Activated T-helper 1 cell treated with Interleukin-2 at 50 U/mL for 16 hours (primary cell): ENCODE measurements around the gene PHACTR3.
"Not testable (repeated sequence)": the region's sequence is repeated elsewhere in the genome, so short reads cannot be mapped to it uniquely, and the experiment has no call there.

Experiments used
- DNase-seq: peaks from one replicate; pipeline ENCODE4 v3.0.0-alpha.2; 2020; ENCODE audit warnings: low read depth

PHACTR3 gene

DNA sequence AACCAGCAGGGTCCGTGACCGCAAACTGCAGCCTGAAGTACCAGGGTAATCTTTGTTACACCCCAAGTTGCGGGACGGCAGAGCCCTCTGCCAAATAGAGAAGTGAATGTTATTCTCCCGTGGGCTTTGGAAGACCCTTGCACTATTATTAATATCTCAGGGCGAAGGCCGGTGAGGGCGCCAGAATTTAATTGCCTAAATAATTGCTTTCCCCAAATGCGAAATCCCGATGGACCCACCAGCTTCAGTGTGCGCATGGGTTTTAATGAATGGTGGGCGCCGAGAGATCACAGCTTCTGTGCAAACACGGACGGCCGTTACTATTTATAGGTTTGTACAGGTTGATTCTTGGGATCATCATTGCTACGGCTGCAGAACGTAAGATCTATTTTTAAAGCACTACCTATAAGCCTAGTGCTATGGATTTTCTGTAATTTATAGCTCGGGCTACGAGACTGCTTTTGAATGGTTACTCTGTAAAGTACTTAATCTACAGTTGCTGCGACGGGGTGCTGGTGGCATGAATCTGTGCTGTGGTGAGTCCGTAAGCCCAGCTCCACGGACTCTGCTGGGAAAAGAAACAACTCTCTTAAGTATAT lies 15.2 kb upstream of the PHACTR3 start:
- DNase-seq: no peak

DNA sequence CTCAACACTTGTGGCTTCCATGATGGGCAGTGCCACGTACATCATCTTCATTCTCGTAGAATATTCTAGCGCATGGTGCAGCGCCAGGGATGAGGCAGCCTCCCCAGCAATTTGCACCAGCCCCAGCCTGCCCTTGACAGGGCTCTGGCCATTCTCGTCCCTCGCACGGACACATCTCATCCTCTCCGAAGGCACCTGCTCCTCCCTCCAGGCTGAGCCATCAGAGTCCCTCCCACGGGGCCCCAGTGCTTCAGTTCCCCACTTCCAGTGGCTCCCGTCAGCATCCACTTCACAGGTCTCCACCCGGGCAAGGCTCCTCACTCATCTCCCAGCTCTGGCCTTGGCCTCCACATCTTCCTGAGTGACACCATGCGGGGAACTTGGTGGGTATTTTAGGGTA lies 13.3 kb upstream of the PHACTR3 start:
- DNase-seq: no peak

DNA sequence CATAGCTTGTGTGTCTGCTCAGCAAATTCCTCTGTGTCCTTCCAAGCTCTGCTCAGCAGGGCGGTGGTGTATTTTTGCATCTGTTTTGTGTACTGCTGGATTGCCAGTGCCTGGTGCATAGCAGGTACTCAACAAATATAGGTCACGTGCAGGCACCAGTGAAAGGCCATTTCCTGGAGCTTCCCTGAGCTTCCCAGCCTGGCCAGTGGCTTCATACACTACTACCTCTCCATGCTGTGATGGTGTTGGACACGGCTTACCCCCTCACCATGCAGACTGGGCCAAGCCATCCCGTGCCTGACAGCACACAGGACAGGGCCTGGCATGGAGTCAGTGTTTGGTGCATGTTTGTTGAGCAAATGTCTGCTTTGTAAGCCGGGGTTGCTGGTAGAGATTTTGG lies 7.7 kb upstream of the PHACTR3 start:
- no peak for DNase-seq

DNA sequence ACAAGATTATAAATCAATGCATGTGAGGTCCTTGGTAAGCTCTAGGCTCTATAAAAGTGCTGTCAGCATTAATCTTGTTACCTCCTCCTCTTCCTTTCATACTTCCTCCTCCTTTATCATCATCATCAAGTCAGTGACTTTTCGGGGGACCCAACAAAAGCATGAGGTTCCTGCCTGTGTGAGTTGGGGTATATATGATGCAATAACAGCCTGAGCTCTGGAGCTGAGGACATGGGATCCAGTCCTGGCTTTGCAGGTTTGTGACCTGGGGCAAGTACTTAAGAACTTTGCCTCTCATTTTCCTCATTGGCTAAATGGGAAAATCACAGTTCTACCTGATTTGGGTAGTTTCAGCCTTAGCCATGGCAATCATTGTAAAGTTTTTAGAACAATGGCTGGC lies 7.1 kb upstream of the PHACTR3 start:
- no peak for DNase-seq

DNA sequence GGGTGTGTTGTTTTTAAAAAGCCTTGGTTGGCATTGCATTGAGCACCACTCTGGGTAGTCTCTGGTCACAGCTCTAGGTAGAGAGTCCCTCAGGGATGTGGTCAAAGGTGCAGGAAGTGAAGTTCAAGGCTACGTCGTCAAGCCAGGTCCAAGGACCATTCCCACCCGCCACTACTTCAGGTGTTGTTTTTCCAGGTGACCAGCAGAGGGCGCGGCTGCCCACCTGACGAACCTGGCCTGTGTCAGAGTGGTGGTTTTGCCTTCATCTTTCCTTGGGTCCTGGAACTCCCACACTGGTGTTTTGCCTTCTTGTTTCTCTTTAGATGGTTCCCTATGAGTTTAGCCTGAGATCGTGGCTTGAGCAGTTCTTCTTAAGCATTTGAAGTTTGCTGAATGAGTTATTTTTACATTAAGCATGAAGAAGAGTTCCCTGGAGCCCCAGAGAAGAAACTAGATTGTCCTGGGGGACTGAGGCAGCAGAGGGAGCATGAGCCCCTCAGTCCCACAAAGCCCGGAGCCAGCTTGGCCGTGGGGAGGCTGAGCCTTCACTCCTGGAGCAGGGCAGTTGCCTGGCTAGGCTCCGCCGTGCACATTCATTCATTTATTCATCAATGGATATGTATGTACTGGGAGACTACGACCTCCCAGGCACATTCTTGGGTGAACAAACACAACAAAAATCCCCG lies 5.6 kb upstream of the PHACTR3 start:
- no peak for DNase-seq

DNA sequence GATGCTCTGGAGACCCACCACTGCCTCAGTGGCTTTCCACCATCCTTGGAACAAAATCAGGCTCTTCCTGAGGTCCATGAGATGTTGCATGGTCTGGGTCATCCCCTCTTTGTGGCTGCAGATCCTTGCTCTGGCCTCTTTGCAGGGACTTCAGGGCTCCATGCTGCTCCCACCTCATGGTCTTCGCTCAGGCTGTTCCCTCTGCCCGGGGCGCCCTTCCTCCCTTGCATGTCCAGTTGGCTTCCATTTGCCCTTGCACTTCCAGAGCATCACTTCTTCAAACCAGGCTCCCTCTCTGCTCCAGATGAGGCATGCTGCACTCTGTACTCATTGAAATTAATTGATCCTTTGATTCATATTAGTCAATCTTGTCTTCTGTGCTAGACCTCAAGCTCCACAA lies 4.4 kb upstream of the PHACTR3 start:
- DNase-seq: no peak

DNA sequence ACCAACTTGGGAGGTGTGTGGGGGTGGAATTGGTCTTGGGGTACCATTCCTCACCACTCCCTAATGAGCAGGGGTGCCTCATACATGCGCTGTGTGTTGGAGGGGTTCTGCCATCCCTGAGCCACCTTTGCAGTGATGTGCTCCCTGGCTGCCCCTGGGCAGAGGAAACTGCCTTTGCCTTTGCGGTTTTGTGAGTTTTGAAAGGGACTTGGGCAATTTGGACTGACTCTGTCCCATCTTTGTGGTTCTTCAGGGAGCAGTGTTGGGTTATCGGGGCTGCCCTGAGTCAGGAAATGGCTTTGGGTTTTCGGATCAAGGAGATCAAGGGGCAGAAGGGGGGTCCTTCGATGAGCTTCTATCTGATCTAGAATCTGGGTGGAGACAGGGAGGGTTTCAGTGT lies 3.9 kb upstream of the PHACTR3 start:
- no peak for DNase-seq

DNA sequence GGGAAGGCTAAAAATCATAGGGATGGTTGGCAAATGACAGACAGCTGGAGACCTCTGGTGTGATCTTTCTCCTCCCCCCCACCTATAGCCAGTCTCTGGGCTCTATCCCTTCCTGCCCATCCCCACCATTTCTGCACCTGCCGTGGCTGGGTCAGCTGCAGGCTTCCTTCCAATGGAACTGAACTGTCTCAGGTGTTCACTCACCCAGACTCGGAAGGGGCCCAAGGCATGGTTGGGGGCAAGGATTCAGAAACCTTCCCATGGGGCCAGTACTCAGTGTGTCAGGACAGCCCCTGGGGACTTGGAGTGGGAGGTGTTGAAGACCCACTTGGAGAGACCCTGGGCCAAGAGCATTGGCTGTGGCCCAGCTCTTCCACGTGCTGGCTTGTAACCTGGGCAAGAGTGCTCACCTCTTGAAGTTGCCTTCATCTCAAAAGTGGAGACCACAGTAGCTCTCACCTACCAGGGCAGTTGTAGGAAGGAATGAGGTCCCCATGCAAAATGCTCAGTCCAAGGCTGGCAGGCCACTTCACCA lies 1.7 kb upstream of the PHACTR3 start:
- DNase-seq: no peak

DNA sequence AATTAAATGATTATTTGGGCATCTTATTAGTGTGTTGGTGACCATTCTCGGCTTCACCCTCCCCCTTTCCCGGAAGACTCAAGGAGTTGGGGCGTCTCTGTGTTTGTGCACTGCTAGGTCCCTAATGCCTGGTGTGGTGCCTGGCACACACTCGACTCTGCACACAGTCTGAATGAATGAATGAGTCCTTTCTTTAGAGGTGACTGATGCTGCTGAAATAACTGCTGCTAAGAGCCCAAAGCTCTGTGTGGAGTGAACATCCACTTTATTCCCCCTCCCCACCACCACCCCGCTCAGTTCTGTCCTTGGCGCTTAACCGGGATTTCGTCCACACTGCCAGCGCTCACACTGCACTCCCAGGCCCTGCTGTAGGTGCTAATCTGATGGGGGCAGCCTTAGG lies 1.2 kb upstream of the PHACTR3 start:
- DNase-seq: no peak

DNA sequence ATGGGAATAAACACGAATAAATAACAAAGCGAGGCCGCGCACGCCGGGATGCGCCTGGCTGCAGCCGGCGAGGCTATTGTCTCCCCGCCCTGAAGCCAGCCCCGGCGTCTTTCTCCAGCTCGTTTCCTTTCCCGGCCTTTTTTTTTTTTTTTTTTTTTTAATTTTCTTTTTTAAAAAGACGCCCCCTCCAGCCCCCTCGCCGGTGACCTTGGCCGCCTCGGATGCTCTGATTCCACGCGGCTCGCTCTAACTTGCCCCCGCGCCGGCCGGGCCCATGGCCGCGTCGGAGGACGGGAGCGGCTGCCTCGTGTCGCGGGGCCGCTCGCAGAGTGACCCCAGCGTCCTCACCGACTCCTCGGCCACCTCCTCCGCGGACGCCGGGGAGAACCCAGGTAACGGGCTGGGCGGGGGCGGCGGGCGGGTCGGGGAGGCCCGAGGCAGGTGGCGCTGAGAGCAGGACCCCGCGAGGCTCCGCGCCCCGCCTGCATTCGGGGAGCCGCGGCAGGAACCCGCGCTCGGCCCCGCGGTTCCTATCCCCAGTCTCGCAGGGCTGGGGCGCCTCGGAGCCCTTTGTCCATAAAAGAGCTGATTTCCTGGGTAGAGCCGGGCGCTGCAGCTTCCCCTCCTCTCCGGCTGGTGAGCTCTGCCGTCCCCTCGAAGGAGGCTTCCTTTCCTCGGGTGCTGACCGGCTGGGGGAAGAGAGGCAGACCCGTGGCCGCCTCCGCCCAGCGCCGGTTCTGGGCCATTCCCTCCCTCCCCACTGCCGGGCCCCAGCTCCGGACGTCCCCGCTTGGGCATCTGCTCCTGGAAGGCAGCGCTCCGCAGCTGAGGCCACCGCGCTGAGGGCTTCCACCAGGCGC lies 631 bp downstream of the PHACTR3 start:
- DNase-seq: no peak

DNA sequence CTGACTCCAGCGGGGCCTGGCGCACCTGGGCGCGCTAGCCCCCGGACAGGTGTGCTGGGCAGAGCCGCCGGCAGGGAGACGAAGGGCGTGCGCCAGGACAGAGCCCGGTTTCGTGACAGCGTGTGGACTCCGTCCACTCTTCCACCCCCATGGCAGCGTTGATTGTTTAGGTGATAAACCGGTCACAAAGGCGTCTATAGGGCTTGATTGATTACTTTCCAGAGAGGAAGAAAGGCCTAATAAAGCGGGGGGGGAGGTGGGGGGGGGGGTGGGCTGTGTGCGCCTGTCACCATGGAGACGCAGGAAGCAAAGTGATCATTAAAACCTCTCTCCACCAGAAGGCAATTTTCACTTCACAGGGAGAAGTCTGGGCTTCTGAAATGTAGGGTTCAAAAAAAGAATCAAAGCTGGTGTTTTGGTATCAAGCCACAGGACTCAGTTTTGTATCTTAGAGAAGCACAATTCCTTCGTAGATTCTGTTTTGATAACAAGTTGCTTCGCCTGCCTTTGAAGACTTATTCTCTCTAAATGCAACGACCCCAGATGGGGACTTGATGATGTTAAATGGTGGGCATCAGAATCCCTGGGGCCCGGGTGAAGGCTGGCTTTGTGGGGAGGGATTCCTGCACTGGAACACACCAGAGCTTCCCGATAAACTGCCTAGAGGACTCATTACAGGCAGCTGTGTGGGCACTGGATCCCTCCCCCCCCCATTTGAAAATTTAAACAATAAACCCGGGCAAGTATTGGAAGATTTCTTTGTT lies 1.4 kb downstream of the PHACTR3 start:
- no peak for DNase-seq

DNA sequence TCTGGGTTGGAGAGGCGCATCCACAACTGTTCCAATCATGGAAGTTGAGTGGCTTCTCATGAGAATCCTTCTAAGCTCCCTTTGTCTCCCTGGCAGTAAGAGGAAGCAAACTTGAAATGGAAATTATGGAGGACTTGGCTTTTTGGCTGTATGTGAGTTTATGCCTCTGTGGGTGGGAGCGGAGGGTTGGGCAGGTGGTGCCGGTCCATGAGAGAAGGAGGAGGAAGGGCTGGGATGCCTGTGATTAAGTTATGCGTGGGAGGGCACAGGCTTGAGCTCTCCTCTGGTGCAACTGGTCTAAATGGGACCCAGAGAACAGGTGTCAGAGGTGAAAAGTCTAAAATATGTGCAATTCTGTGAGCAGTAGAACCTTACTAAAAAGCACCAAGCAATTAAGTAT lies 2.2 kb downstream of the PHACTR3 start:
- no peak for DNase-seq

DNA sequence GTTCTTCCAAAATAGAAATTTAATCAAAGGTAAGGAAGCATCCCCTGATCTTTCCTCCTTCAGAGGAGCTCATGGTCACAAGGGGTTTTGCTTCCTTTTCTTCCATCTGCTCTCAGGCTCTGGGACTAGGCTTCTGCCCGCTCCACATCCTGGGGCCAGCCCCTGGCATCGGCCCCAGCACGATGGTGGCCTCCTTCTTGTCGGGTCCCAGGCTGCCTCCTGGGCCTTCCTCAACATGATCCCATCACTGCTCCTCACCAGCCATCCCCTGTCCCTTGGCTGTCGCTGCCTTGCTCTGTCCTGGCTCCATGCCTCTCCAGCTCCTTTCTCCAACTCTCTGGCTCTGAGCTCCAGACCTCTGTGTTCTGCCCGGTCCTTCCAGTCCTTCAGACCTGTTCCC lies 4.1 kb downstream of the PHACTR3 start:
- DNase-seq: no peak

DNA sequence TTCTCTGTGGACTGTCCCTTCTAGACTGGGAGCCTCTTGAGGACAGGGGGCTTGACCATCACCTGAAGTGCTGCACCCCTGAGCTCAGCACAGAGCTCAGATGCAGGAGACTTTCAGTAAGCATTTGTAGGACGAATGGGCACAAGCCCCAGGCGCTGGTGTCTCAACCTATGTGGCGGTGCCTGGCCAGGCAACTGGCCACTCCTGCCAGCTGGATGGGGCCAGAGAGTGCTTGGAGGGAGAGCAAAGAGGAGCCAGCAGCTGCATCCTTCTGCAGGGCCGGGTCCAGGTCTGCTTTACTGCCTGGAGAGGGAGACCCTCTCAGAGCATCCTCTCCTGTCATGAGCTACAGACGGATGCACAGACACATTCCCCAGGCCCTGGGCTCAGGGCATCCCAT lies 4.5 kb downstream of the PHACTR3 start:
- no peak for DNase-seq

DNA sequence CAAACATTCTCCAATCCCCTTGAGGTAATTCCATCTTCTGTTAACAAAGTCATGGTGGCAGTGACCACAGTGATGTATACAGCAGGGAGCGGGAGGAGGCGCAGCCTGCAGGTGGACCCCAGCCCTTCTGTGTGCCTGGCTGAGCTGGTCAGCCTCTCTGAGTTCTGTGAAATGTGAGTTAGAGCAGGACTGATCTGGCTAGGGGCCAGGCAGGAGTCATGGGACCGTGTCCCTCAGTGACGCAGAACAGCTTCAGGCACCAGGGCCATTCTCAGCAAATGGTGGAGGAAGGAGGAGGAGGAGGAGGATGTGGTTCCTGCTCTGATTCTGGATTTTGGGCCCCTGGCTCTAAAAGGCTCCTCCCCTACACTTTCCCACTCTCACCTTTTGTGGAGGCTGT lies 6.9 kb downstream of the PHACTR3 start:
- no peak for DNase-seq

DNA sequence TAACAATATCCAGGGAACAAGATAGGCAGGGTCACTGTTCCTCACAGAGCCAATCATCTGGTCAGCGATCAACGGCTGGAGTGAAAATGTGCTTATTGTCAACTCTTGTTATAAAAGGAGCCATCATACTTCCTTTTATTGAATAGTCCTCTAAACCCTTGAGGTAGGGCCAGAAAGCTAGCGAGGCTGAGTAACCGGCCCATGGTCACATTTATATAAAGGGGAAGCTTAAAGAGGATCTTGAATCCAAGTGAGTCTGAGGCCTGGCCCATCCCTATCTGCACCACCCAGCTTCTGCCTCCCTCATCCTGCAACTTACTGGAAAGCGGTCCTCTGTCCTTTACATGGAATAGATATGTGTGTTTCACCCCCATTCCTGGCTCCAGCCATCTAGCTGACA lies 9.5 kb downstream of the PHACTR3 start:
- DNase-seq: no peak

DNA sequence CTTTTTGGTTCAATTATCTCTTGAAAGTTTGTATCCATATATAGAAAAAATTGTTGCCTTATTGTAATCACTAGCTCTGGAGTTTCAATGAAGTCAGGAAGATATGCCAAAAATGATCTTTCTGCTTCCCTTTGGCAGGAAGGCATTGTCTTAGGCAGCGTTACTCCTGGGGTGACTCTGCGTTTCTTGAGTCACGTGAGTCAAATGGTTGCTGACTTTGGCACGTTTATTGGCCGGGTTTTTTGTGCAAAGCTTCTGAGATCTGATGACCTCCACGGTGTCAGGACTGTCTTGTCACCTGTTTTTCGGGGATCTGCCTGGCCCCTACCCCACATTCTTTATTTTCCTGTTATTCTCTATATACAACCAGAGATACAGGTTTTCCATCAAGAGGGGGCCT lies 10.4 kb downstream of the PHACTR3 start:
- DNase-seq: no peak

DNA sequence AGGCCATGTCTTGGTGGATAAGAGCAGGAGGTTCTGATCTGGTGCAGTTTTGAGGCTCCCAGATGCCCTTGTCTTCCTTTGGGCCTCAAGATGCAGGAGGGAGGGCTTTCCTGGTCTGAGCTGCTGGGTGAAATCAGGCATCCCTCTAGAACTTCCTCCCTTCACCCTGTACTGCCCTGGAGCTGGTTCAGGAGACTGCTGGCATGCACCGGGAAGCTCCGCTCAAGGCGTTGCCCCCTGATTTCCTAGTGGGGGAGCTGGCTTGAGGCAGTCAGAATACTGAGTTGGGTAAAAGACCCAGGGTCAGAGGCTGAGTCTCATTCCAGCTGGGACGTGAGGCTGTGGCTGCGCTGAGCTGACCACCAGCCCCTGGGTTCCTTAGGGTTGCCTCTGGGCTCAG lies 12.0 kb downstream of the PHACTR3 start:
- no peak for DNase-seq

DNA sequence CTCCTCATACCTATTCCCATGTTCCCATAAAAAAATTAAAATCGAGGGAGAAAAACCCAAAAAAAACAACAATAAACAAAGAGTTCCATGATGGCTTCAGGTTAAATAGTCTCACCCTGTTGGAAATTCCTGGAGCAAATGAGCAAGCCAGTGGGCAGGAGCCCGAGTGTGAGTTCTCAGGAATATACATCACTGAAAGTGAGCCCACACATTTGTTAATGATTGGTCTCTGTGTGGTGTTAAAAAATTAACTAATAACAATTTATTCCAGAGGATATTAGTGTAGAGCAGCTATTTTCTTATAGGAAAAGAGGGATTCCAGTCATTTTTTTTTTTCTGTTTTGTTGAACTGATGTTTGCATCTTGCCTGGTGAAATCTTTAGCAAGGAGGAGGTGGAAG lies 12.9 kb downstream of the PHACTR3 start:
- no peak for DNase-seq

DNA sequence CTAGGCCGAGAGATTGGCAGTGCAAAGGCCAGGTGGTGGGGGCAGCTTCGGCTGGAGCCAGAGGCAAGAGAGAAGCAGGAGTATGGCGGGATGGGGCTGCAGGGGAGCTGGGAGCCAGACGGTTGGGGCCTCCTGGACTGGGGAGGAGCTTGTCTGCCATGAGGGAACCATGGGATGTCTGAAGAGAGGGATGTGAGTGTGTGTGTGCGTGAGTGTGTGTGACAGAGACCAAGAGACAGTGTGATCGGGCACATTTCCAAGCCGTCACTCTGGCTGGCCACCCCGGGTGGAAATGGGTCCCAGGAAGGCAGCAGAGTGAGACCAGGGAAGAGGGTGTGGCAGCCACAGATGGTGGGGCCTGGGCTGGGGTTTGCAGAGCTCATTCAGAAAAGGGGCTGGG lies 13.8 kb downstream of the PHACTR3 start:
- DNase-seq: no peak

DNA sequence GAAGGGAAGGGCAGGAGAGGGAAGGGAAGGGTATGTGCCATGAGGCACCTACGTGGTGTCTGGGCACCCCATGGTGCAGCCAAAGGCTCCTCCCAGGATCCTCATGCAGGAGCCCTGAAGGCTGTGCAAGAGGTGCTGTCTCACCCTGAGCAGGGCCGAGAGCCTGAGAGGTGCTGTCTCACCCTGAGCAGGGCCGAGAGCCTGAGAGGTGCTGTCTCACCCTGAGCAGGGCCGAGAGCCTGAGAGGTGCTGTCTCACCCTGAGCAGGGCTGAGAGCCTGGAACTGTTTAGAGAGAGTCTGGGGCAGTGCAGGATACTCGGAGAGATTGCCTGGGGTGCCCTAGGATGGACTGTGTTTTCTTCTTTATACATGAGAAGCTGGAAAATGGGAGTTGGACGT lies 14.2 kb downstream of the PHACTR3 start:
- not testable (repeated sequence) for DNase-seq

DNA sequence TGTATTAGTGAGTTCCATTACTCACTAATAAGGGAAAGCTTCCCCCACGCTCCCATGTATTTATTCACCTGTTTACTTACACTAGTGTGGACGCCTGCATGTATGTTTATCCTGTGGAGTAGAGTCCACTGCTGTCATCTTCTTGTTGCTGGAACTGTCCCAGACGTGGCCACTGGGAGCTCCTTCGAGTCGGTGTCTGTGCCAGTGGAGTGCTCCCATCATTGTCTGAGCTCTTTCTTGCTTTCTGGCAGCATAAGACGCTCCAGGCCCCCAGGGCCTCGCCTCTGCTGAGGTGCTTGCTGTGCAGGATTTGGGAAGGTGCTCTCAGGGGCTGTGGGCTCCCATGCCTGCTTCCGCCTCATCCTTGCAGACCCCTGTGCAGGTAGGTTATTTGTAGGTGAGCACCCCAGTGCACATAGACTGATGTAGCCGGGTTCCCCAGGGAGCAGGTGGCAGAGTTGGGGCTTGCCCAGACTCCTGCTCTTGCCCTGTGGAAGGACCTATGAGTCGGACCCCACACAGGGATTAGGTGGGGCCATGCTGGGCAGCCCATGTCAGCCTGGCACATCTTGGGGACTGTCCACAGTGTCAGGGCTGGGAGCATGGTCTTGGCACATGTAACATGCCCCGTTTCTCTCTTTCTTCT lies 16.6 kb downstream of the PHACTR3 start:
- DNase-seq: no peak
